ENCODE measurements around the gene ZNF445. TPM values are rescaled to one million over a fixed set of nuclear protein-coding genes. Genes with fewer than 3 reads are reported as not detected.
"Not testable (repeated sequence)": the region's sequence is repeated elsewhere in the genome, so short reads cannot be mapped to it uniquely, and the experiment has no call there.

ZNF445 gene
- total RNA-seq, 1 donor from 2014 or later = 8.9 TPM

- no peak for DNase-seq (ENCODE audit: extremely low read depth, low read depth, low spot score)
These were observed 39.7 kb downstream of the ZNF445 start for GRCh38 chr3:44437800-44438199.

GRCh38 chr3:44436181-44436580 lies 41.3 kb downstream of the ZNF445 start:
- DNase-seq (ENCODE audit: extremely low read depth, low read depth, low spot score) = no peak

- DNase-seq (ENCODE audit: extremely low read depth, low read depth, low spot score) = no peak
These were observed 42.5 kb downstream of the ZNF445 start for GRCh38 chr3:44434834-44435510.

GRCh38 chr3:44430466-44430865 lies 47.0 kb downstream of the ZNF445 start:
- no peak for DNase-seq (ENCODE audit: extremely low read depth, low read depth, low spot score)

DNA sequence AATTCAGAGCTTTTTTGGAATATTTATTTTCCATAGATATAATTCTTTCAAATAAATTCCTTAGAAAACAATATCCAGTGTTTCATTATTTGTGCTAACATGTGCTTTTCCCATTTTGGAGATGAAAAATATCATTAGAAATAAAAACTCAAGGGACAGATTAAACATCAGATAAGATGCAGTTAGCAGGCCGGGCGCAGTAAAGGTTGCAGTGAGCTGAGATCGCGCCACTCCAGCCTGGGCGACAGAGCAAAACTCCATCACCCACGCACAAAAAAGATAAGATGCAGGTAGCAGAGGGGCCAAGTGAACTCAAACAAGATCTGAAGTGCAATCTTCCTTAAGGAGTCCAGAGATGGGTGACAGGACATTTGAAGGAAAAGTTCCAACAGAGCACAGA lies 48.0 kb downstream of the ZNF445 start:
- DNase-seq (ENCODE audit: extremely low read depth, low read depth, low spot score) = no peak

GRCh38 chr3:44428910-44429309 lies 48.6 kb downstream of the ZNF445 start:
- no peak for DNase-seq (ENCODE audit: extremely low read depth, low read depth, low spot score)

- DNase-seq (ENCODE audit: extremely low read depth, low read depth, low spot score) = no peak
These were observed 49.8 kb downstream of the ZNF445 start for GRCh38 chr3:44427683-44428082.

GRCh38 chr3:44424758-44425157 lies 52.7 kb downstream of the ZNF445 start:
- no peak for DNase-seq (ENCODE audit: extremely low read depth, low read depth, low spot score)

- DNase-seq (ENCODE audit: extremely low read depth, low read depth, low spot score) = no peak
These were observed 56.2 kb downstream of the ZNF445 start for GRCh38 chr3:44421280-44421679.

- no peak for DNase-seq (ENCODE audit: extremely low read depth, low read depth, low spot score)
These were observed 56.8 kb downstream of the ZNF445 start for GRCh38 chr3:44420676-44421075.

GRCh38 chr3:44419923-44420650 lies 57.4 kb downstream of the ZNF445 start:
- DNase-seq (ENCODE audit: extremely low read depth, low read depth, low spot score) = no peak

DNA sequence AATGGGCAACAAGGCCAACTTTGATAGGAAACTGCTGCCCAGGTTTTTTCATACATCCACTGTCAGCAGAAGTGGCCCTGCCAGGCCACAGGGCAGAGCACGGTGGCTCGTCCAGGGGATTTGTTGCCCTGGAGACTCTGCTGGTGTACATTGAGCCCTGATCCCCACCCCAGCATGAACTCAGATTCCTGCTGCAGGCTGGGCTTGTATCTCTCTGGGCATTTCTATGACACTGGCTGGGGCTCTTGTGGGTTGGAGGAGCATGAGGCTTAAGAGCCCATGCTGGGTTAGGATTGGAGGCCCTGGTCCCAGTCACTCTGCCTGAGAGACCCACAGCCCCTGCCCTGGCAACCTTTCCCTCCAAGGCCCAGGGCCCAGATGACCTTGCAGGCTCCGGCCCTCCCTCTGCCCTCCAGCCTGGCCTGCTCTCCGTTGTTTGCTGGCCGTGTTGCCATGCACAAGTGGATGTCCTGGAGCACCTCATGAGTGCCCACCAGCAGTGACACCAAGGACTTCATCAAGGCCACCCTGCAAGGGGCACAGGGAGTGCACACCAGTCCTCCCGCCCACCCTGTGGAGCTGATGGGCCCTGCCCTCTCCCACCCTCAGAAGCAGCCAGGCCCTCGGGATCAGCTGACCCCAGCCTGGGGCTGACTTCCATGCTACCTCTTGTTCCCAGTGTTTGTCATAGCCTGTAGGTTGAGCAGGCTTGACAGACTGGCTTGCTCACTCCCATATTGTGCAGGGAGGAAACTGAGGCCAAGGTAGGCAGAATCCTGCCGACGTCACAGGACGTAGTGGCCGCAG lies 58.2 kb downstream of the ZNF445 start:
- no peak for DNase-seq (ENCODE audit: extremely low read depth, low read depth, low spot score)

DNA sequence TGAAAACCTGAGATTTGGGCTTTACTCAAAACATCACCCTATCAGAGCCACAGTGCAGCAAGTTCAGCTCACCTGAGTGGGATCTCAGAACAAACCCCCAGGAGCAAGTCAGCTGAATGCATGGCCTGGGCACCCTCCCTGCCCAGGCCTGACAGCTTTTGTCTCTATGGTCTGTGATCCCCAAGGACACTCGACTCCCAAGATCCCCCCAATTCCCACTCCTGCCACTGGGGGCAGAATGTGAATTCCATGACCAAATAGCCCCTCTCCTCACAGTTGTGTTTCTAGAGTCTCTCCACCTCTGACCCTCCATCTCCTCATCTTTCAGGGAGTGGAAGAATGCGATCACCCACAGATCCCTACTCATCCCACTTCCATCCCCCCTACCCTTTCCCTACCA lies 58.9 kb downstream of the ZNF445 start:
- DNase-seq (ENCODE audit: extremely low read depth, low read depth, low spot score) = no peak

- DNase-seq (ENCODE audit: extremely low read depth, low read depth, low spot score) = not testable (repeated sequence)
These were observed 59.4 kb downstream of the ZNF445 start for GRCh38 chr3:44418118-44418517.

DNA sequence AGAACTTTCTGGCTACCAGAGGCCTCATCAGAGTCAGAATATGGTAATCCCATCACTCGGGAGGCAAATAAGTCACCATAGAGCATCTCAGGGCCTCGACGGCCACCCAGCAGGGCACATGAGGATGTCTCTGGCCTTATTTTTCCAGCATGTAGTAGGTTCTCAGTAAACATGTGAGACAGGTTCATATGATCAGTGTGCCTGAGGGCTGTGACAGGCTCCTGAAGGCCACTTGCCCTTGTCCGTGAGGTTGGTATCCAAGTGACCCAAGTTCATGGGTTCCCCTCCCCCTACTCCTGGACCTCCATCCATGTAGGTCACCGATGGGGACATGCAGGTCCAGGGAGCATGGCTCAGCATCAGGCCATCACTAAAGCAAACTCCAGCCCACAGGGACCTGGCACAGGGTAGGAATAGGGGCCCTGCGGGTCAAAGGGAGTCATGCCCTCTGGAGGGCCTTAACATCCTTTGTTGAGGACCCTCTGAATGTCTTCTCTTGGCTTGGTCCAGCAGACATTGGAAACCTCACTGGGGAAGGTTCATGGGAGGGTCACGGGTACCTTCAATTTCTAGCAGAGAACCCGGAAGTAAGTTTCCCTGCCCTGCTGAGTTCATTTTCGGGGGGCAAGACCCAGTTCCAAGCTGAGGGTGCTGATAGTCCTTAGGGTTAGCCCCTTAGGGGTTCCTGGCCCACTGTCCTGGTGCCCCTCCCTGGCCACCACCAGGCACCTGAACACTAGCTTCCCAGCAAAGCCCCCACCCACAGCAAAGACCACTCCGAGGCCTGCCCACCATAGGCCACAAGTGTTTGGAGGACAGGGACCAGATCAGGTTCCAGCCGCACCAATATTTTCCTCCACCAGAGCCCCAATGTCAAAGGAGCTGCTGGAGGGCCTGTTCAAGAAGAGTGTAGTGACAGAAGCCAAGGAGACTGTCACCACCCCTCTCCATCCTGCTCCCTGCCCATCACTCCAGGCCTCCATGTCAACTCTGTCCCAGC lies 61.1 kb downstream of the ZNF445 start:
- DNase-seq (ENCODE audit: extremely low read depth, low read depth, low spot score) = no peak

- no peak for DNase-seq (ENCODE audit: extremely low read depth, low read depth, low spot score)
These were observed 62.0 kb downstream of the ZNF445 start for GRCh38 chr3:44415421-44415820.

DNA sequence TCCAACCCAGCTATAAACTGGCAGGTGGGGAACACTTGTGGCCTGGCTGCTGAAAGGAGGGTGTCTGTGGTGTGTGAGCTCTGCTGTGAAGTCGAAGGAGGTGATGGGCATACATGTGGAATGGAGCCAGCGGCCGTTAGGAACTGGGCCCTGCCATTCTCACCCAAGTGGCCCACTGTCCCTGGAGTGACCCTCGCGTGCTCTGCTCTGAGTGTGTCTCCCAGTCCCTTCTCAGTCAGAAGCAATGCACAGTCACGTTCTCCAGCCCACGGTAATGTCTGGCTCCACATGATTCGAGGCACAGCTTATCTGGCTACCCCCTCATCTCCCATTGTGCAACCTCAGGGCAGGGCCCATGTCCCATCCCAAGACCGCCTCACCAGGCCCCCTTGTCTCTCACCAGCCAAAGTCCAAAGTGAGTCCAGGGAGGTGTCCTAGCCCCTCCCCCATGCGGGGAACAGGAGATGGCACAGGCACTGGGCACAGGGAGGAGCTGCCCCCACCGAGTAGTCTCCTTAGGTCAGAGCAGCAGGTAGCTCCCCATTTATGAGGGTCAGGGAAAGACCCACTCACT lies 62.9 kb downstream of the ZNF445 start:
- DNase-seq (ENCODE audit: extremely low read depth, low read depth, low spot score) = no peak

DNA sequence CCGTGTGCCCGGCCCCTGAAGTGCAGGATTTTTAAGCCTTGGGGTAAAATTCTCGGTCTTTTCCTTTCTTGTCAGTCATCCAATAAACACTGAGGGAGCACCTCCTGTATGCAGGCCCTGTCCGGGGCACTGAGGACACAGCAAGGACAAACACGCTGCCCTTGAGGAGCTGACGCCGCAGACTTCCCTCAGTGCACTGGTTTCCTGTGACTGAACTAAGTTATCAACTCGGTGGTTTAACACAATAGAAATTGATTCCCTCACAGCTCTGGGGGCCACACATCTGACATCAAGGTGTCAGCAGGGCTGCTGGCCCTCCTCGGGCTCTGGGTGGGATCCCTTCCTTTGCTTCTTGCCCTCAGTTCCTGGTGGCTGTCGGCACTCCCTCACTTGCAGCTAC lies 65.1 kb downstream of the ZNF445 start:
- no peak for DNase-seq (ENCODE audit: extremely low read depth, low read depth, low spot score)

GRCh38 chr3:44411031-44411645 lies 66.3 kb downstream of the ZNF445 start:
- no peak for DNase-seq (ENCODE audit: extremely low read depth, low read depth, low spot score)
